Prostate gland (tissue), 2 donors: ENCODE data around the gene SHC2.

Experiments used
- POLR2A ChIP-seq: fragments of 450-650 bp; IDR thresholded peaks from one replicate; pipeline ENCODE4 v1.6.1; 2016; ENCODE audit warnings: antibody characterized with exemption, mild to moderate bottlenecking
- TF ChIP-seq, protein P1 (sequence below), 4 experiments: fragments of 200-600 bp in 2 of 4; fragments of 450-650 bp in 2 of 4; sonication (generic) in 2 of 4; IDR thresholded peaks; 1 replicate in 3 of 4; 2 replicates in 1 of 4; pipeline ENCODE4 v1.5.1; 2016 to 2019; ENCODE audit warnings: antibody characterized with exemption in 4 of 4, mild to moderate bottlenecking in 2 of 4, moderate library complexity in 2 of 4

DNA sequence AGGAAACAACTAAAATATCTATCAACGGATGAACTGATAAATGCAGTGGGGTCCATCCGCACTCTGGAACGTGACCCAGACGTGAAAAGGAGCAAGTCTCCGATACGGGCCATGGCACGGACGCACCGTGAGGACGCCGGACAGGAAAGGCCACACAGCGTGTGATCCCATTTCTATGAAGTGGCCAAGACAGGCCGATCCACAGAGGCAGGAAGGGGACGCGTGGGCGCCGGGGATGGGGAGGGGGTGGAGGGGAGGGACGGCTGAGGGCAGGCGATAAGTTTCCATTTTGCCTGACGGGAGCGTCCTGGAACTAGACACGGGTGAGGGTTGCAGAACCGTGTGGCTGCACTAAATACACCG is 13.8 kb downstream of the SHC2 start:
- TF ChIP-seq, protein P1, sequence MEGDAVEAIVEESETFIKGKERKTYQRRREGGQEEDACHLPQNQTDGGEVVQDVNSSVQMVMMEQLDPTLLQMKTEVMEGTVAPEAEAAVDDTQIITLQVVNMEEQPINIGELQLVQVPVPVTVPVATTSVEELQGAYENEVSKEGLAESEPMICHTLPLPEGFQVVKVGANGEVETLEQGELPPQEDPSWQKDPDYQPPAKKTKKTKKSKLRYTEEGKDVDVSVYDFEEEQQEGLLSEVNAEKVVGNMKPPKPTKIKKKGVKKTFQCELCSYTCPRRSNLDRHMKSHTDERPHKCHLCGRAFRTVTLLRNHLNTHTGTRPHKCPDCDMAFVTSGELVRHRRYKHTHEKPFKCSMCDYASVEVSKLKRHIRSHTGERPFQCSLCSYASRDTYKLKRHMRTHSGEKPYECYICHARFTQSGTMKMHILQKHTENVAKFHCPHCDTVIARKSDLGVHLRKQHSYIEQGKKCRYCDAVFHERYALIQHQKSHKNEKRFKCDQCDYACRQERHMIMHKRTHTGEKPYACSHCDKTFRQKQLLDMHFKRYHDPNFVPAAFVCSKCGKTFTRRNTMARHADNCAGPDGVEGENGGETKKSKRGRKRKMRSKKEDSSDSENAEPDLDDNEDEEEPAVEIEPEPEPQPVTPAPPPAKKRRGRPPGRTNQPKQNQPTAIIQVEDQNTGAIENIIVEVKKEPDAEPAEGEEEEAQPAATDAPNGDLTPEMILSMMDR (IDR thresholded peaks at IDR 0.05), result no peak
- TF ChIP-seq POLR2A, result no peak
